ENCODE measurements around the gene NPHP1.
A peak's percentile ranks its signal among the peaks of the same experiment; 100 is the strongest.
"Not testable (repeated sequence)": the region's sequence is repeated elsewhere in the genome, so short reads cannot be mapped to it uniquely, and the experiment has no call there.

NPHP1 gene

GRCh38 chr2:110101901-110102803 lies 102.7 kb downstream of the NPHP1 start:
- DNase-seq = no peak

DNA sequence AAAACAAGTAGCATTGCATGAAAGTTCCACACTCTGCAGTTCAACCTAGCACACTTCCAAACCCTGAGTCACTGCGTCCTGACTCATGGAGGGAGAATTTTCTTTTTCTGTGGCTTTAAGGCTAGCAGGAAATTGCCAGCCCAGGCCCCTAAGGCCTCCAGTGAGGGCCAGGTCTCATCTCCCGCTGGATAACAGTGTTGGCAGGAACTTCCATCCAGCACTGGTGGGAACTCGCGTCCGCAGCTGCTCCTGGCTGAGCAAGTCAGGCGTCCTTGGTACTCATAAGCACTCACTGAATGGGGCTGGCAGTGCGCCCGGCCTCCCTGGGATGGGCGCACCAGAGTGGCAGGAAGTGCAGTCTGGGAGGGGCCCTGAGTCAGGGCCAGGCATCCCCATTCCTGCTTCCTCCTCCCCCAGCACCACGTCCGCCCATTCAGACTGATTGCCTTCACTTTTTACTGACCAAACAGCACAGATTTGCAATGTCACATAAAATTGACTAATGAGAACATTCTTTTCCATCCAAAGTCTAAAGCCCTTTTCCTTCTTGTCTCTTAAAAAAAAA lies 103.5 kb downstream of the NPHP1 start:
- peak in 1 of 2 donors; percentile 39 for DNase-seq

DNA sequence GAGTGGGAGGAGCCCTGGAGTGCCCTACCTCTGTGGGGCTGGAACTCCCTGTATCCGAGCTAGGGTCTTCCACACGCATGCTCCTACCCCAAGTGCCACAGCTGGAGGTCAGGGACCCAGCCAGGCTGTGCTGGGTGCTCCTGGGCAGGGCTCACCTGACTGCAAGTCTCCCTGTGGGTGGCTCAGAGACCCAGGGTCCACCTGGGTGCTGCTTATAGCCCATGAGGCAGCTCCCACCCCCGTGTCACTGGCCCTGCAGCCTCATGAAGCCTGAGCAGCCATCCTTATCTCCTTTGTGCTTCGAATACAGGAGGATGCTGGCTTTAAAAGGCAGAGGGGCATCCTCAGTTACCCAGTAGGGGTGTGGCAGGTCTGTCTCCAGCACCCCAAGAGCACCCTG lies 103.9 kb downstream of the NPHP1 start:
- not testable (repeated sequence) for DNase-seq

DNA sequence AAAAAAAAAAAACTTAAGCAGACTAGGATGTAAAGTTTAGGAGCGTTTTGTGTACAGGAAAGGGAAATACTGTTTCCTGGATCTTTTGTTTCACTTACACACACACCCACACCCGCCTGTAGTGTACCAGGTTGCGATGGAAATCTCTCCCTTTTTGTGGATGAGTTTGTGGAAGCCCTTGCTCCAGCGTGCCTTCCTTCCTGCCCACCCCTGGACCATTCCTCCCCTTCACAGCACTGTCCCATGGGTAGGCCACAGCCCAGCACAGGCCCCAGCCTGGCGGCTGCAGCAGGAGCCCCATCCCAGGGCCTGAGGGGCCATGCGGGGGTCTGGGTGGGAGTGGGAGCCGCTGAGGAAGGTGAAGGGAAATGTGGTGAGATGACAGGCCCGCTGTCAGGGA lies 104.3 kb downstream of the NPHP1 start:
- DNase-seq = no peak

DNA sequence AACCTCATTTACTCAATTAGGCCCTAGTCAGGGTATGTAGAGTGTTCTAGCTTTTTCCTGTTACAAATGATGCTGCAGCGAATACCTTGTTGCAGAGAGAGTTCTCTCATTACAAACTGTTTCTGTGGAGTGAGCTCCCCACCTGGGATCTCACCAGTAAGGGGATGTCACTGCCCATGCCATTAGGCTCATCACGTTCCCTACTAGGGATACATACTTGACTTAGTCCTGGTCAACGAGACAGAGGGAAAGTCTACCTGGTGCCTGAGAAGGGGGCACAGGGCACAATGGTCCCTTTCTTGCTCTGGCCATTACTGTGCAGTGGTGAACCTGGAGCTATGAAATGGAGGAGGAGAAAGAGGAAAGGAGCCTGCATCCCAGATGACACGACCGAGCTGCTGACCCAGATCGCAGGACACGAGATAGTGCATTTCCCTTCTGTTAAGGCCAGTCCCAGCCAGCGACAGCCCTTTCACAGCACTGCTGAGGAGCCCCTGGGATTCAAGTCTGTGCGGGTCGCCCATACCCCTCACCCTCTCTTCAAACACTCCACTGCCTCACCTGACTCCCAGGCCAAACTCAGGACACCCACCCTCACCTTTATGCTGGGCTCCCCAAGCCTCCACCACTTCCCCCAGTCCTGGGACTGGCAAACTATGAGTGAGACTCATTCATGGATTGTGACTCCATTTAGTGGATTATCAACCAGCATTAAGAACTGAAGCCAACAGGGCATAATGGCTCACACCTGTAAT lies 105.2 kb downstream of the NPHP1 start:
- no peak for DNase-seq

DNA sequence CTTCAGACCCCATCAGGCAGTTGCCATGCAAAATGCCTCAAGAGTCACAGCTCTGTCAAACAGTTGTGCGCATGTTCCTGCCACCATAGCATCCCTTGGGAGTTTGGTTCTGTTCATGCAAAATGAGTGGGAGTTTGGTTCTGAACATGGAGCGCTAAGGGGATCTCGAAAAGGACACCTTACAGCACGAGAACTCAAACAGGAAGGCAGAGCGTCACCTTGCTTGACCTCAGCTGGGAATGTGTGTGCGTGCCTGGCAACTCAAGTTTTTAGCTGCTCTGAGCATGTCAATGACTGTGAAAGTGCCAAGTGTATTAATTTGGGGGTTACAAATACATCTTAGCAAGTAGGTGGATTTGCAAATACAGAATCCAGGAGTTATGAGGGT lies 105.8 kb downstream of the NPHP1 start:
- DNase-seq = no peak

- DNase-seq = no peak
Observed at GRCh38 chr2:110097506-110098220, 107.2 kb downstream of the NPHP1 start.

GRCh38 chr2:110095994-110096633 lies 108.7 kb downstream of the NPHP1 start:
- DNase-seq = no peak

DNA sequence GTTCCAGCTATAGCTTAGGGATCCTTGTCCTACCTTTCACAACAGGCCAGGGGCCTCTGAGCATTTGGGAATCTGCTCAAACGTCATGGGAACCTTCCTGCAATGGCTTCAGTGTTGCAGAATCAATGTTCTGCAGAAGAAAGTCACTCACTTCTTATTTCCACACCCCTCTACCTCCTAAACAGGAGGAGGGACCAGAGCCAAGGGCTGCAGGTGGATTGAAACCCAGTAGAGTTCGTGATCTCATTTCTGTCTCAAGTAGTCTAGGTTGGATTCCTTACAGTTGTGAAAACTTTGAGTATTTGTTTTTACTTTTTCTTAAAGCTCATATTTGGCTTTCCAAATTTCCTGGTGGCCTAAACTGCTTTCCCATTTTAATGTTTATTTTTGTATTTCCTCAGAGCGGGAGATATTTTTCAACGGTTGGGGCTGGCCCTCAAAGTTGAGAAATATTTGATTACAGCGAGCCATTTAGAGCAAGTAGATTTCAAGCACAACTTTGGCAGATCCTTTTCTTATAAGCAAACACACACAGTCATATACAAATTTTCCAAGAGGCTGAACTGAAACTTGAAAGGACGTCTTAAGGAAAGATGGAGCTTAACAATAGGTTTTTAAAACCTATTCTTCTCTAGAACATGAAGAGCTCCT lies 109.8 kb downstream of the NPHP1 start:
- DNase-seq = not testable (repeated sequence)

GRCh38 chr2:110093924-110094323 lies 110.9 kb downstream of the NPHP1 start:
- DNase-seq = not testable (repeated sequence)

DNA sequence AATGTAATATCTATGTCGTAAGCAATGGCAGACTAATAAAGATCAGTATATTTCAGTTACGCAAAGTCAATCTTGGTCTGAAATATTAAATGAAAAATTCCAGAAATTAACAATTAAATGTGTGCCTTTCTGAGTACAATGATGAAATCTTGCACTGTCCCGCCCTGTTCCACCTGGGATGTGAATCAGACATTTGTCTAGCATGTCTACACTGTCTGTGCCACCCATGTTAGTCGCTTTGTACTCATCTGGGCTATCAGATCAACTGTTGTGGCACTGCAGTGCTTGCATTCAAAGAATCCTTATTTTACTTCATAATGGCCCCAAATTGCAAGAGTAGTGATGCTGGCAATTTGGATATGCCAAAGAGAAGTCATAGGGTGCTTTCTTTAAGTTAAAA lies 114.6 kb downstream of the NPHP1 start:
- not testable (repeated sequence) for DNase-seq

DNA sequence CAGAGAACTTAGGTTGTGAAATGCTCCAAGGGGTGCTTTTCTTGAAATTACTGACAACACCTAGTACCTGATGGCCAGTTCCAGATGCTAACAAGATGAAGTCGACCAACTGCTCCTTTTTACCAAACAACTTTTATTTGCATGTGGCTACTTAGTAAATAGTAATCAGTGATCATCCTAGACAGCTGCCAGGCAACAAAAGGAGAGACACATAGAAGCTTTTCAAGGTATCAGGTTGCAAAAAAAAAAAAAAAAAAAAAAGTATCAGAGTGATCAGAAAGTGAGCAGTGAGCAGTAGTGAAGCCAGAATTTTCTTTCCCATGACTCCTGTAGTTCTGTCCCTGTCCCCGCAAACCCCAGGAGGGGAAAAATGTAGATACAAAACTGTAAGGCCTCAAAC lies 121.1 kb downstream of the NPHP1 start:
- DNase-seq = not testable (repeated sequence)

GRCh38 chr2:110083162-110083561 lies 121.7 kb downstream of the NPHP1 start:
- DNase-seq = not testable (repeated sequence)

GRCh38 chr2:110078104-110078503 lies 126.7 kb downstream of the NPHP1 start:
- DNase-seq = not testable (repeated sequence)

DNA sequence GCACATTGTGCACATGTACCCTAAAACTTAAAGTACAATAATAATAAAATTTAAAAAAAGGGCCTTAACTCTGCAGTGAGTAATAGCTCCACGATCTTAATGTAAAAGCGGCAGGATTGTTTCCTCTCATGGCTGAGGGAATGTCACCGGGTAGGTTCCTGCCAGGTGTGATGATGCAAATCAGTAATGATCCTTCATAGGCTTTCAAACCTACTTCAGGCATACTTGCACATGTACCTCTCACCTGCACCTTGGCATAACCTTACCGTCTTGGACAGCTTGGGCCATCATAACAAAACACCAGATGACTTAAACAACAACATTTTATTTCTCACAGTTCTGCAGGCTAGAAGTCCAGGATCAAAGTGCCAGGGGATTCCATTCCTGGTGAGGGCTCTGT lies 128.9 kb downstream of the NPHP1 start:
- not testable (repeated sequence) for DNase-seq
